ENCODE measurements around the gene PUDP. TPM values are rescaled to one million over a fixed set of nuclear protein-coding genes. Genes with fewer than 3 reads are reported as not detected.

The PUDP gene
- total and polyA plus RNA-seq, 4 donors = 5.3 to 9.4 (median 6.8) TPM

DNA sequence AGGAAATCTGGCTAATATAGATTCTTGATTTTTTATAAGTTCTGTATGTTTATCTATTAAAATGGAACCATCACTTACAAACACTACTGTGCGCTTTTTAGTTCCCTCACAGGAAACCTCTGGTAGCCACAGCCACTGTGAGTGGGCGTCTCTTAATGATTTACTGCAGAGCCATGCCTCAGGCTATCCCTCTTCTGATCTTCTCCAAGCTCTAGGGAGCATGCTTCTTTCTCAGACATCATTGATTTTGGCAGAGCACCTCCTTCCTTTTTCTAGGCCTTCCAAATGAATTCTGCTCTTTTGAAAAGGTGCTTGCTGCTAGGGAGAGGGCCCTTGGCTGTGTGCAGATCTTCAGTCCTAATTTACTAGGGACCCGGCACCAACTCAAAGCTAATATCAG is 61.6 kb downstream of the PUDP start (continued):
- TF ChIP-seq, protein P1, sequence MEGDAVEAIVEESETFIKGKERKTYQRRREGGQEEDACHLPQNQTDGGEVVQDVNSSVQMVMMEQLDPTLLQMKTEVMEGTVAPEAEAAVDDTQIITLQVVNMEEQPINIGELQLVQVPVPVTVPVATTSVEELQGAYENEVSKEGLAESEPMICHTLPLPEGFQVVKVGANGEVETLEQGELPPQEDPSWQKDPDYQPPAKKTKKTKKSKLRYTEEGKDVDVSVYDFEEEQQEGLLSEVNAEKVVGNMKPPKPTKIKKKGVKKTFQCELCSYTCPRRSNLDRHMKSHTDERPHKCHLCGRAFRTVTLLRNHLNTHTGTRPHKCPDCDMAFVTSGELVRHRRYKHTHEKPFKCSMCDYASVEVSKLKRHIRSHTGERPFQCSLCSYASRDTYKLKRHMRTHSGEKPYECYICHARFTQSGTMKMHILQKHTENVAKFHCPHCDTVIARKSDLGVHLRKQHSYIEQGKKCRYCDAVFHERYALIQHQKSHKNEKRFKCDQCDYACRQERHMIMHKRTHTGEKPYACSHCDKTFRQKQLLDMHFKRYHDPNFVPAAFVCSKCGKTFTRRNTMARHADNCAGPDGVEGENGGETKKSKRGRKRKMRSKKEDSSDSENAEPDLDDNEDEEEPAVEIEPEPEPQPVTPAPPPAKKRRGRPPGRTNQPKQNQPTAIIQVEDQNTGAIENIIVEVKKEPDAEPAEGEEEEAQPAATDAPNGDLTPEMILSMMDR (IDR thresholded peaks at IDR 0.05; ENCODE audit: low read depth, low read length, missing input control) = no peak

DNA sequence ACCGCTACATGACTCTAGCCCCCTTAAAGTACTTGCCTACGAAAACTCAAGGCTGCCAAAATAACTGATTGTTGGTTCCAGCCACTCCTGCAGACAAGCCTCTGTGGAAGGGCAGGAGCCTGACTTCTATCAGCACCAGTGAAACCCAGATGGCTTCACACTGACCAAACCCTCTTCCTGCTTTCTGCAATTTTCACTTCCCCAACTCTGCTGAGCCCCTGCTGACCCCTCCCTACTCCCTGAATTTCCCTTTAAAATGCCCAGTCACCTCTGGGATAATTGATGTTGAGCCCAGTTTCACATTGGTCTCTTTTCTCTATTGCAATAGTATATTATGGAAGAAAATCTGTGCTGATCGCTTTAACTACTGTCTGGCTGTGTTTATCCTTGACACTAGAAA is 62.1 kb downstream of the PUDP start:
- Histone ChIP-seq H3K27me3 (ENCODE audit: control insufficient read depth in 4 of 4, insufficient read depth in 4 of 4, low read length in 3 of 4) (no peaks in the 10 kb centered on the region), H3K27ac (ENCODE audit: low read depth in 1 of 2, low read length in 2 of 2) (no peak overlapping the region), H3K4me3 (ENCODE audit: low read depth in 1 of 3, low read length in 3 of 3) (no peak overlapping the region), H3K9ac (ENCODE audit: low read depth in 1 of 2, low read length in 2 of 2) (no peak overlapping the region), H3K36me3 (ENCODE audit: control insufficient read depth in 4 of 4, insufficient read depth in 3 of 4, low read depth in 1 of 4, low read length in 3 of 4) (peaks cover 0 to 9% (median 2%) of the 10 kb centered on the region in 4 donors), H3K9me3 (ENCODE audit: control insufficient read depth in 4 of 4, low read length in 3 of 4) (no peaks in the 10 kb centered on the region), H3K4me1 (ENCODE audit: control insufficient read depth in 4 of 4, insufficient read depth in 4 of 4, low read length in 3 of 4) (peaks cover 2 to 36% (median 30%) of the 10 kb centered on the region in 4 donors)
- TF ChIP-seq, protein P2, sequence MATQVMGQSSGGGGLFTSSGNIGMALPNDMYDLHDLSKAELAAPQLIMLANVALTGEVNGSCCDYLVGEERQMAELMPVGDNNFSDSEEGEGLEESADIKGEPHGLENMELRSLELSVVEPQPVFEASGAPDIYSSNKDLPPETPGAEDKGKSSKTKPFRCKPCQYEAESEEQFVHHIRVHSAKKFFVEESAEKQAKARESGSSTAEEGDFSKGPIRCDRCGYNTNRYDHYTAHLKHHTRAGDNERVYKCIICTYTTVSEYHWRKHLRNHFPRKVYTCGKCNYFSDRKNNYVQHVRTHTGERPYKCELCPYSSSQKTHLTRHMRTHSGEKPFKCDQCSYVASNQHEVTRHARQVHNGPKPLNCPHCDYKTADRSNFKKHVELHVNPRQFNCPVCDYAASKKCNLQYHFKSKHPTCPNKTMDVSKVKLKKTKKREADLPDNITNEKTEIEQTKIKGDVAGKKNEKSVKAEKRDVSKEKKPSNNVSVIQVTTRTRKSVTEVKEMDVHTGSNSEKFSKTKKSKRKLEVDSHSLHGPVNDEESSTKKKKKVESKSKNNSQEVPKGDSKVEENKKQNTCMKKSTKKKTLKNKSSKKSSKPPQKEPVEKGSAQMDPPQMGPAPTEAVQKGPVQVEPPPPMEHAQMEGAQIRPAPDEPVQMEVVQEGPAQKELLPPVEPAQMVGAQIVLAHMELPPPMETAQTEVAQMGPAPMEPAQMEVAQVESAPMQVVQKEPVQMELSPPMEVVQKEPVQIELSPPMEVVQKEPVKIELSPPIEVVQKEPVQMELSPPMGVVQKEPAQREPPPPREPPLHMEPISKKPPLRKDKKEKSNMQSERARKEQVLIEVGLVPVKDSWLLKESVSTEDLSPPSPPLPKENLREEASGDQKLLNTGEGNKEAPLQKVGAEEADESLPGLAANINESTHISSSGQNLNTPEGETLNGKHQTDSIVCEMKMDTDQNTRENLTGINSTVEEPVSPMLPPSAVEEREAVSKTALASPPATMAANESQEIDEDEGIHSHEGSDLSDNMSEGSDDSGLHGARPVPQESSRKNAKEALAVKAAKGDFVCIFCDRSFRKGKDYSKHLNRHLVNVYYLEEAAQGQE (IDR thresholded peaks at IDR 0.05) = no peak
- no peak for TF ChIP-seq EGR1 (IDR thresholded peaks at IDR 0.05; ENCODE audit: low read depth in 2 of 2)
- TF ChIP-seq HNF4G (IDR thresholded peaks at IDR 0.05) = no peak
- TF ChIP-seq, protein P3, sequence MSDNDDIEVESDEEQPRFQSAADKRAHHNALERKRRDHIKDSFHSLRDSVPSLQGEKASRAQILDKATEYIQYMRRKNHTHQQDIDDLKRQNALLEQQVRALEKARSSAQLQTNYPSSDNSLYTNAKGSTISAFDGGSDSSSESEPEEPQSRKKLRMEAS (IDR thresholded peaks at IDR 0.05) = no peak
- DNase-seq (ENCODE audit: low spot score) = no peak
- 96% methylated on average over 3 of the region's 3 CpGs for WGBS

DNA sequence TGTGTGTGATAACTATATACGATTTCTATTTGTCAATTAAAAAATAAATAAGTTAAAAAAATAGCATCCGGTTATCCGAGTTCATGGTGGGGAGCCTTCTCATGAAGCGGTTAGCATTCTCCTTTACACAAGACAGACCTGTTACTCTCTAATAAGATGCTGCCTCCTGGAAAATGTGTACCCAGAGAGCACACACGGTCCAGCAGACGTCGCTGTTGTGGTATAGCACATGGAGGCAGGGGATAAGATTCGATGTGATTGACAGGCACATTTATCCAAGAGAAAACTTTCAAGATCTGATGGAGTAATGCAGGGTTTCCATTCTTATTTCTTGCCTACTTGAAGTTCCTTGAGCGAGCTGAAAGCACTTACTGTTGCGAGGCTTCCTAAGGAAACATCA is 63.1 kb downstream of the PUDP start:
- no peak for DNase-seq (ENCODE audit: low spot score)
- no peaks in the 10 kb centered on the region for H3K9me3 ChIP-seq (ENCODE audit: control insufficient read depth in 4 of 4, low read length in 3 of 4)
- no peaks in the 10 kb centered on the region for H3K27me3 ChIP-seq (ENCODE audit: control insufficient read depth in 4 of 4, insufficient read depth in 4 of 4, low read length in 3 of 4)
- H3K36me3 ChIP-seq (ENCODE audit: control insufficient read depth in 4 of 4, insufficient read depth in 3 of 4, low read depth in 1 of 4, low read length in 3 of 4) = peaks cover 0 to 9% (median 2%) of the 10 kb centered on the region in 4 donors
- H3K27ac ChIP-seq (ENCODE audit: low read depth in 1 of 2, low read length in 2 of 2) = no peak overlapping the region
- no peak overlapping the region for H3K9ac ChIP-seq (ENCODE audit: low read depth in 1 of 2, low read length in 2 of 2)
- peaks cover 0 to 29% (median 23%) of the 10 kb centered on the region in 4 donors for H3K4me1 ChIP-seq (ENCODE audit: control insufficient read depth in 4 of 4, insufficient read depth in 4 of 4, low read length in 3 of 4)
- no peak overlapping the region for H3K4me3 ChIP-seq (ENCODE audit: low read depth in 1 of 3, low read length in 3 of 3)
- WGBS = 96% methylated on average over 10 of the region's 10 CpGs
- no peak for TF ChIP-seq YY1 (IDR thresholded peaks at IDR 0.05)
- TF ChIP-seq RXRA (IDR thresholded peaks at IDR 0.05) = no peak
- TF ChIP-seq JUND (IDR thresholded peaks at IDR 0.05) = no peak
- TF ChIP-seq, protein P4, sequence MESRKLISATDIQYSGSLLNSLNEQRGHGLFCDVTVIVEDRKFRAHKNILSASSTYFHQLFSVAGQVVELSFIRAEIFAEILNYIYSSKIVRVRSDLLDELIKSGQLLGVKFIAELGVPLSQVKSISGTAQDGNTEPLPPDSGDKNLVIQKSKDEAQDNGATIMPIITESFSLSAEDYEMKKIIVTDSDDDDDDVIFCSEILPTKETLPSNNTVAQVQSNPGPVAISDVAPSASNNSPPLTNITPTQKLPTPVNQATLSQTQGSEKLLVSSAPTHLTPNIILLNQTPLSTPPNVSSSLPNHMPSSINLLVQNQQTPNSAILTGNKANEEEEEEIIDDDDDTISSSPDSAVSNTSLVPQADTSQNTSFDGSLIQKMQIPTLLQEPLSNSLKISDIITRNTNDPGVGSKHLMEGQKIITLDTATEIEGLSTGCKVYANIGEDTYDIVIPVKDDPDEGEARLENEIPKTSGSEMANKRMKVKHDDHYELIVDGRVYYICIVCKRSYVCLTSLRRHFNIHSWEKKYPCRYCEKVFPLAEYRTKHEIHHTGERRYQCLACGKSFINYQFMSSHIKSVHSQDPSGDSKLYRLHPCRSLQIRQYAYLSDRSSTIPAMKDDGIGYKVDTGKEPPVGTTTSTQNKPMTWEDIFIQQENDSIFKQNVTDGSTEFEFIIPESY (IDR thresholded peaks at IDR 0.05) = no peak
- no peak for TF ChIP-seq EGR1 (IDR thresholded peaks at IDR 0.05; ENCODE audit: low read depth in 2 of 2)
- TF ChIP-seq, protein P2 (IDR thresholded peaks at IDR 0.05) = no peak
- no peak for TF ChIP-seq NR2F2 (IDR thresholded peaks at IDR 0.05)
- TF ChIP-seq TAF1 (conservative IDR thresholded peaks at IDR 0.05) = no peak
- TF ChIP-seq HNF4A (conservative IDR thresholded peaks at IDR 0.05) = no peak
- TF ChIP-seq HNF4G (IDR thresholded peaks at IDR 0.05) = no peak
- TF ChIP-seq, protein P3 (IDR thresholded peaks at IDR 0.05) = no peak
- no peak for TF ChIP-seq GABPA (IDR thresholded peaks at IDR 0.05 in 1 of 2, conservative IDR thresholded peaks at IDR 0.05 in 1 of 2)
- TF ChIP-seq RAD21 (IDR thresholded peaks at IDR 0.05) = no peak
- TF ChIP-seq SP1 (IDR thresholded peaks at IDR 0.05) = no peak

Data from liver (tissue), 9 donors.